H1 (cell line): ENCODE data around the gene TPD52L1. TPM values are rescaled to one million over a fixed set of nuclear protein-coding genes. Genes with fewer than 3 reads are reported as not detected.

Experiments used
- CTBP2 ChIP-seq: IDR thresholded peaks from 2 replicates; pipeline ENCODE4 v1.7.0; 2011; ENCODE audit warnings: borderline replicate concordance, mild to moderate bottlenecking, moderate library complexity, mixed read lengths, low read length; ENCODE audit not compliant: insufficient read depth, insufficient read length
- KDM5A ChIP-seq: fragments of 200-600 bp; IDR thresholded peaks from 2 replicates; pipeline ENCODE4 v1.7.1; 2012; ENCODE audit warnings: mild to moderate bottlenecking, low read length, inconsistent platforms, mixed read lengths
- SP4 ChIP-seq: IDR thresholded peaks from 2 replicates; pipeline ENCODE4 v1.6.1; 2012; ENCODE audit warnings: low read length, inconsistent platforms
- YY1 ChIP-seq: IDR thresholded peaks from 2 replicates; pipeline ENCODE4 v1.6.1; 2011; ENCODE audit warnings: low read depth, mild to moderate bottlenecking, low read length
- polyA plus RNA-seq, 7 experiments: library from polyadenylated mRNA; depleted of rRNA in 3 of 7; stranded (reverse) in 5 of 7; unstranded in 2 of 7; fragments of >200 nt in 5 of 7; fragments of 200-250 nt in 2 of 7; gene quantifications; 1 replicate in 5 of 7; 2 replicates in 1 of 7; 4 replicates in 1 of 7; pipeline versions ENCODE4 v1.2.1 to v1.2.3, GENCODE V29; 2011 to 2013; ENCODE audit warnings: missing spikeins in 2 of 7, mixed read lengths in 2 of 7
- total RNA-seq: library from RNA; stranded (reverse); fragmentation: NEBNext Ultra II Directional; extraction: Animal tissue kit (Norgen Biotek cat#: 25700); gene quantifications from 2 replicates; pipeline ENCODE4 v1.2.1, GENCODE V29; 2021
- TF ChIP-seq, protein P1 (sequence below): IDR thresholded peaks from 2 replicates; pipeline ENCODE4 v1.6.1; 2012; ENCODE audit warnings: inconsistent platforms
- TF ChIP-seq, protein P2 (sequence below), 3 experiments: IDR thresholded peaks; 1 replicate in 2 of 3; 2 replicates in 1 of 3; pipeline versions ENCODE4 v1.5.1 to v1.6.1; 2011; ENCODE audit warnings: low read length in 3 of 3, mild to moderate bottlenecking in 3 of 3, inconsistent platforms in 2 of 3, low read depth in 1 of 3, moderate library complexity in 1 of 3; ENCODE audit not compliant: insufficient read depth in 1 of 3; ENCODE audit errors: control extremely low read depth in 1 of 3
- TF ChIP-seq, protein P3 (sequence below): IDR thresholded peaks from 2 replicates; pipeline ENCODE4 v1.6.1; 2012; ENCODE audit warnings: low read length, inconsistent platforms

The TPD52L1 gene
- total and polyA plus RNA-seq, 2 of the 8 experiments (the other 6 are each of a cell fraction or from before 2014, with no cell fraction given) = 7.4 to 14.2 TPM

DNA sequence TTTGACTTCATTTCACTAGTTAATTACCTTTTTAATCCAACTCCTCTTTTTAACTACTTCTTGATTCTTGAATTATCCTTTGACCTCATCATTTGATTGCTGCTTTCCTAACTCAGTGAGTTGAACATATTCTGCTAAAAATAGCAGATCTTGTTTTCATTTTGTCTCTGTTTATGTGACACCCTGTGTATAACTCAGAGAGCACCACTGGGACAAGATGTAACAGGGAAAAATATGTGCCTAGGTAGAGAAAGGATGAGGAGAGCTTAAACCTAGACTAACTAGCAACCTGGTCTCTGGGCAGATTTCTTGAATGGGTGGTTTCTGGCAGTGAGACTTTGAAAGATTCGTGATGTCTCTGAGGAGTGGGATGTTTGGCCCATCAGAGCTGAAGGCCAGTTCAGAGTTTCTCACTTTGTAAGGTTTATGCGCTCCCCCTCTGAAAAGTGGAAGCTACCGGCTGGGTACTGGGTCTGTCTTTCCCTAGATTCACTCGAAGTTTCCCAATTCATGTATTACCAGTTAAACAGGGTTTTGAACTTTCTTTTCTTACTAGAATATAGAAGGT is 61.8 kb downstream of the TPD52L1 start (continued):
- TF ChIP-seq, protein P1, sequence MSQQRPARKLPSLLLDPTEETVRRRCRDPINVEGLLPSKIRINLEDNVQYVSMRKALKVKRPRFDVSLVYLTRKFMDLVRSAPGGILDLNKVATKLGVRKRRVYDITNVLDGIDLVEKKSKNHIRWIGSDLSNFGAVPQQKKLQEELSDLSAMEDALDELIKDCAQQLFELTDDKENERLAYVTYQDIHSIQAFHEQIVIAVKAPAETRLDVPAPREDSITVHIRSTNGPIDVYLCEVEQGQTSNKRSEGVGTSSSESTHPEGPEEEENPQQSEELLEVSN = no peak
- TF ChIP-seq, protein P2, sequence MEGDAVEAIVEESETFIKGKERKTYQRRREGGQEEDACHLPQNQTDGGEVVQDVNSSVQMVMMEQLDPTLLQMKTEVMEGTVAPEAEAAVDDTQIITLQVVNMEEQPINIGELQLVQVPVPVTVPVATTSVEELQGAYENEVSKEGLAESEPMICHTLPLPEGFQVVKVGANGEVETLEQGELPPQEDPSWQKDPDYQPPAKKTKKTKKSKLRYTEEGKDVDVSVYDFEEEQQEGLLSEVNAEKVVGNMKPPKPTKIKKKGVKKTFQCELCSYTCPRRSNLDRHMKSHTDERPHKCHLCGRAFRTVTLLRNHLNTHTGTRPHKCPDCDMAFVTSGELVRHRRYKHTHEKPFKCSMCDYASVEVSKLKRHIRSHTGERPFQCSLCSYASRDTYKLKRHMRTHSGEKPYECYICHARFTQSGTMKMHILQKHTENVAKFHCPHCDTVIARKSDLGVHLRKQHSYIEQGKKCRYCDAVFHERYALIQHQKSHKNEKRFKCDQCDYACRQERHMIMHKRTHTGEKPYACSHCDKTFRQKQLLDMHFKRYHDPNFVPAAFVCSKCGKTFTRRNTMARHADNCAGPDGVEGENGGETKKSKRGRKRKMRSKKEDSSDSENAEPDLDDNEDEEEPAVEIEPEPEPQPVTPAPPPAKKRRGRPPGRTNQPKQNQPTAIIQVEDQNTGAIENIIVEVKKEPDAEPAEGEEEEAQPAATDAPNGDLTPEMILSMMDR (IDR thresholded peaks at IDR 0.05; ENCODE audit: control extremely low read depth in 1 of 3, insufficient read depth in 1 of 3, low read depth in 1 of 3, low read length in 3 of 3) = no peak
- TF ChIP-seq CTBP2 = no peak
- no peak for TF ChIP-seq KDM5A
- no peak for TF ChIP-seq YY1
- TF ChIP-seq, protein P3, sequence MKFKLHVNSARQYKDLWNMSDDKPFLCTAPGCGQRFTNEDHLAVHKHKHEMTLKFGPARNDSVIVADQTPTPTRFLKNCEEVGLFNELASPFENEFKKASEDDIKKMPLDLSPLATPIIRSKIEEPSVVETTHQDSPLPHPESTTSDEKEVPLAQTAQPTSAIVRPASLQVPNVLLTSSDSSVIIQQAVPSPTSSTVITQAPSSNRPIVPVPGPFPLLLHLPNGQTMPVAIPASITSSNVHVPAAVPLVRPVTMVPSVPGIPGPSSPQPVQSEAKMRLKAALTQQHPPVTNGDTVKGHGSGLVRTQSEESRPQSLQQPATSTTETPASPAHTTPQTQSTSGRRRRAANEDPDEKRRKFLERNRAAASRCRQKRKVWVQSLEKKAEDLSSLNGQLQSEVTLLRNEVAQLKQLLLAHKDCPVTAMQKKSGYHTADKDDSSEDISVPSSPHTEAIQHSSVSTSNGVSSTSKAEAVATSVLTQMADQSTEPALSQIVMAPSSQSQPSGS = no peak
- TF ChIP-seq SP4 = no peak
